Keratinocyte (primary cell): ENCODE data around the gene TM9SF2.

Experiments used
- CTCF ChIP-seq, 3 experiments: IDR thresholded peaks in 1 of 3; conservative IDR thresholded peaks in 1 of 3; optimal IDR thresholded peaks in 1 of 3; 2 replicates in 2 of 3; 3 replicates in 1 of 3; pipeline versions ENCODE3 to v1.5.1; 2011; ENCODE audit warnings: low read length in 3 of 3, mild to moderate bottlenecking in 3 of 3, moderate library complexity in 2 of 3, control low read depth in 1 of 3, inconsistent platforms in 1 of 3; ENCODE audit not compliant: insufficient read depth in 2 of 3; ENCODE audit errors: extremely low read depth in 1 of 3
- EZH2 ChIP-seq: IDR thresholded peaks from one replicate; pipeline ENCODE4 v1.6.1; 2012; ENCODE audit warnings: inconsistent platforms, mild to moderate bottlenecking, low read length, moderate library complexity

GRCh38 chr13:99507551-99507950, 6.3 kb downstream of the TM9SF2 start:
- TF ChIP-seq CTCF (optimal IDR thresholded peaks at IDR 0.05 in 1 of 3, IDR thresholded peaks at IDR 0.05 in 1 of 3, conservative IDR thresholded peaks at IDR 0.05 in 1 of 3; ENCODE audit: extremely low read depth in 1 of 3, insufficient read depth in 2 of 3, low read length in 3 of 3) (no peak), EZH2 (no peak)
